ENCODE data around the gene RABGAP1L.

GRCh38 chr1:174157157-174157806 is 2.0 kb upstream of the RABGAP1L start:
- TF ChIP-seq, protein P1, sequence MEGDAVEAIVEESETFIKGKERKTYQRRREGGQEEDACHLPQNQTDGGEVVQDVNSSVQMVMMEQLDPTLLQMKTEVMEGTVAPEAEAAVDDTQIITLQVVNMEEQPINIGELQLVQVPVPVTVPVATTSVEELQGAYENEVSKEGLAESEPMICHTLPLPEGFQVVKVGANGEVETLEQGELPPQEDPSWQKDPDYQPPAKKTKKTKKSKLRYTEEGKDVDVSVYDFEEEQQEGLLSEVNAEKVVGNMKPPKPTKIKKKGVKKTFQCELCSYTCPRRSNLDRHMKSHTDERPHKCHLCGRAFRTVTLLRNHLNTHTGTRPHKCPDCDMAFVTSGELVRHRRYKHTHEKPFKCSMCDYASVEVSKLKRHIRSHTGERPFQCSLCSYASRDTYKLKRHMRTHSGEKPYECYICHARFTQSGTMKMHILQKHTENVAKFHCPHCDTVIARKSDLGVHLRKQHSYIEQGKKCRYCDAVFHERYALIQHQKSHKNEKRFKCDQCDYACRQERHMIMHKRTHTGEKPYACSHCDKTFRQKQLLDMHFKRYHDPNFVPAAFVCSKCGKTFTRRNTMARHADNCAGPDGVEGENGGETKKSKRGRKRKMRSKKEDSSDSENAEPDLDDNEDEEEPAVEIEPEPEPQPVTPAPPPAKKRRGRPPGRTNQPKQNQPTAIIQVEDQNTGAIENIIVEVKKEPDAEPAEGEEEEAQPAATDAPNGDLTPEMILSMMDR (conservative IDR thresholded peaks at IDR 0.05) = no peak
- TF ChIP-seq ZFX (IDR thresholded peaks at IDR 0.05) = no peak

All from C4-2B (cell line).